HG03175 (cell line): ENCODE data around the gene GATAD2B.
A peak's percentile ranks its signal among the peaks of the same experiment; 100 is the strongest.
"Not testable (repeated sequence)": the region's sequence is repeated elsewhere in the genome, so short reads cannot be mapped to it uniquely, and the experiment has no call there.

ENCODE experiments used
- ATAC-seq: cut with Tn5 transposase; IDR thresholded peaks from one replicate; pipeline ENCODE4 v1.9.1; 2021; ENCODE audit warnings: mild to moderate bottlenecking, moderate library complexity; ENCODE audit not compliant: unreplicated experiment

The GATAD2B gene

DNA sequence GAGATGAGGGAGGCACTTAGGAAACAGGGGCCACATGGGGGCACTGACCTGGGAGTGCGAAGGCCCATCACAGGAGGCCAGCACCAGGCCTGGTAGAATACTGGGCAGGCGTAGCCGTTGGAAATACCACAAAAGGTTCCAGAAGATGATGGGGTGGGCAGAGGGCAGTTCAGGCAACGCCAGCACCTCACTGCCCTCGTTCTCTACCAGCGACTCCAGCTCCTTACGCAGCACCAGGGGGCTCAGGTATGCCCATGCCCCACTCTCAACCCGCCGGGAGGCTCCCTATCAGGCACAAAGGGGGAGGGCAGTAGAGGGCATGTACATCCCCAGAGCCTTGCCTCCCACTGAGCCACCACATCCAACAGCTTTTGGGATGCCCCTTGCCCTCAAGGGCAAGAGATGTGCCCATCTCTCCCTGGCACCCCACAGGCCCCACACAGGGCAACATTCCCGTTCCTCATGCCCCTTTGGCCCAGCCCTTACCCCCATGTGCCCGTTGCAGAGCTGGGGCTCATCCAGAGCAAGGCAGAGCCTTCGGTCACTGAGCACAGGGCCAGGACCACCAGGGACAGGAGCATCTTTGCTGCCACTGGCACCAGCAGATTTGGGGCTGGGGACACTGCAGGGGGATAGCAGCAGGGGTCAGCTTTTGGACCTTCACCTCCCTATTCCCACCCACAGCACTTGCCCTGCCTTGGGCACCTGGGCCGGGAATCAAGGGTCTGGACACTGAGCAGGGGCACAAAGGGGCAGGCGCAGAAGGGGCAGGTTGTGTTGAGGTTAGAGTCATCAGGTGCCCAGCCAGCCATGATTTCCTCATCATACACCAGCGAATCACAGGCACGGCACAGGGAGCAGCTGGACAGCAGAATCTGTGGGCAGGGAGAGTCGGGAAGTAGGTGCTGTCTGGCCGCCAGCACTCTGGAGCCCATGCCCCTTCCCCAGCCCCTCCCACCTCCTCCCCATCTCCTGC lies 9.7 kb upstream of the GATAD2B start:
- ATAC-seq: no peak

GRCh38 chr1:153929981-153930948 lies 7.5 kb upstream of the GATAD2B start:
- ATAC-seq: no peak

DNA sequence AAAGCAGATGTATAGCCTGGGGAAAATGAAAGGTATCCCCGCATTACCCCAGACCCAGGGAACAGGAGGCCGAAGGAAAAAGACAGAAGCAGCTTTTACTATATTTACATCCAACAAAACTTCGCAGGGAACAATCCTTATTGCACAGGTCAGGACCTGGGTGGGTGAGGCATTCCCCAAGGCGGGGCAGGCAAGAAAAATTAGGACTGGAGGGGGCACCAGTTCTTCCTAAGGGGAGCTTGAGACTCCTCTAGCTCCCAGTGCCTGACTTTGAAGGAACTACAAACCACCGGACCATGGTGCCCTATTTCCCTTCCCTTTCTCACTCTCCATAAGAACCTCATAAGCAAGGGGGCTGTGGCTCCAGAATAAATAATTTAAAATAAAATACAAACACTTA lies 6.7 kb upstream of the GATAD2B start:
- no peak for ATAC-seq

DNA sequence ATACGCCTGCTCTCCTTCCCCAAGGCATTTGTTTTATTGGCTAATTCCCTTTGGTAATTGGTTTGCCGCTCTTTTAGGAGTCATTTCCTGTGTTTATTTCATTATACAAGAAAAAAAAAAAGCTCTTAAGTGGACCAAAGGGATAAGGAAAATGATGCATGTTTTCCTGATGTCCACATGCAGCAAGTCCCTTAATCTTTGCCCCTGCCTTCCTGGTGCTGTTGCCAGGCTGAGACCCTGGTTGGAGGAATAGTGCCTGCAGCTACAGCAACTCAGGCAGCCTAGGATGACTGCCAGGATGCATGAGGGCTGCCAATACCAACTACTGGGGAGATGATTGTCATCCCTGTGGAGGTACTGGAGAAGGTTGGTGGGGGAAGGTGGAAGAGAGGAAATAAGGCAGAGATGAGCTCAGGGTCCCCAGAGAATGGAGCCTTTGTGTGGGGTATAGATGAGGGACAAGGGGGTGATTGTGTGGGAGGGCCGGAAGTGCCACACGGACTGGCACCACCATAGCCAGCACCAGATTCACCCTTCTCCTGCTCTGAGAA lies 6.1 kb upstream of the GATAD2B start:
- ATAC-seq: no peak

DNA sequence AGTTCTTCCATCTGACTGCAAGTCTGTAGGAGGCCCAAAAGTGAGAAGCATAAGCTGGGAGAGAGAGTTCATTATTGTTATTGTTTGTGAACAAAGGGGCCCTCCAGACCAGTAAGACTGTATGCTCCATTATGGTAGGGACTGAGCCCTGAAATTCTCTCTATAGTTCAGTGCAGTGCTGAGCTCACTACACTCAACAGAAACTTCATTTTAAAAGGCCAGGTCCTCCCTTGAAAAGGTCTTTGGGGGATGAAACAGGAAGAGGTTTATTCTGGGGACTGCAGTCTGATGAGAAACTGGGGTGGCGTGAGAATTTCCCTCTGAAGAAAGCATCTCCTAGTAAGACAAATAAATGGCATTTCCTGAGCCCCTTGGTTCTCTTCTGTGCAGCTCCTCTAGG lies 5.5 kb upstream of the GATAD2B start:
- no peak for ATAC-seq

- ATAC-seq: no peak
Observed at GRCh38 chr1:153926405-153926804, 3.6 kb upstream of the GATAD2B start.

- peak; percentile 27 for ATAC-seq
Observed at GRCh38 chr1:153922076-153922971, 448 bp downstream of the GATAD2B start.

- ATAC-seq: no peak
Observed at GRCh38 chr1:153921803-153922075, 1.0 kb downstream of the GATAD2B start.

DNA sequence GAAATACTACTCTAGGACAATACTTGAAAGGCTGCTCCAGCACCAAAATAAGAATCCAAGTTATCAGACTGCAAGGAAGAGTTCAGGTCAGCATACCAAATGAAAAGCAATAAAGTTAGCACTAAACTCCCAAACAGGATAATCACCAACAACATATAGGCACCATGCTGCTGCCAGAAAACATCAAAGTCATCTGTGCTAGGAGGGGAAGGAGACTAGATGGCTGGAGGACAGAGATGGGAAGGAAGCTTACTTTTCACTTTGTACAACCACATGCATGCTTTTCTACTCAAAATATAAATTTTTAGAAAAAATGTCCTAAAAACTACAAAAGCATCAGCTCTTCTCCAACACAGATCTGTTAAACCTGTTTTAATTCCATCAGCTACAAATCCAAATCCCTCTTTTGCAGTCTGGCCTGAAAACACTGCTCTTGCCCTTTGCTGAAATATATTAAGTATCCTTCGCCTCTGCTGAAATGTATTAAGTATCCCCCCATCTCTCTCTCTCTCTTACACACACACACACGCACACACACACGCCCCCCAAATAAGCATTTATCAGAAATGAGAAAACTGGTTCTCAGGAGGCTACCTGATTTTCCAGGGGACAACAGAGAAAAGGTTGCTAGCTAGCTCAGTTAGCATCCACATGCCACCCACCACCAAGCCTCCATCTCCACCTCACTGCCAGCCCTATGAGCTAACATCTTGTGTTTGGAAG lies 1.5 kb downstream of the GATAD2B start:
- no peak for ATAC-seq

DNA sequence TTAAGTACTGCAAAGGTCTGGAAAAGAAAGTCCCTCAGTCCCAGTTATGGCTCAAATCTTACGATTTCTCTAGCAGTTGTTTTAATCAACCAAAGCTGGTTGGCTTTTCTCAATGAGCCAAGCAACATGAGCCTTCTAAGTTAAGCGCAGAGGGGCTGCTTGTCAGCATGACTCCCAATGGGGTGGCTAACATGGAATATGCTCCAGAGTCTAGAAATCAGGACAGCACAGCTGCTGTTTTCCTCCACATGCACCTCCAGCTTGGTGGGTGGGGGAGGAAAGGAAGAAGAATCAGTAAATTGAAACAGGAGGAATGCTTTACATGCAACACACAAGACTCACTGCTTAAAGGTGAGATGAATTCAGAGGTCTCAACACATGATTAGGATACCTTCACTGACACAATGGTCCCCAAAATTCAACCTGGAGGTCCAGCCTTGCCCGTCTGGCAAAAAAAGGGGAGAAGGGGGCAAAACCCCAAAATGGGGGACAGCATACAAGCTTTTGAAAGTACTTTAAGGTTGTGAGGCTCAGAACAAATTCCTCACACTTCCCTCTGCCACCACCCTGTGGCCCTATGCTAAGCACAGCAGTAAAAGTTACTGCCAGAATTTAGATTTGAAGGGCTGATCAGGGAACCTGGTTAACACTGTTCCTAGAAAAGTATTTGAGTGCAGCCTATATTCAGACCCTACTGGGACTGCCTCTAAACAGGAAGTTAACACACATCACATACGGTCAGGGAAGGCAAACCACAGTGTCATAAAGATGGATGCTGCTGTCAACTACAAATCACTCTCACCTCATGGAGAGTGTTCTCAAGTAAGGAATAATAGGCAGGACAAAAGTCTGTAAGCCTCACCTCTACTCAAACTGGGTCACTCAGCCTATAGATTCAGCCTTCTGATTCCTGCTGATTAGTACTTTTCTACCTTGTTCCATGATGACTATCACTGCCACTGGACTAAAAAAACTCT lies 2.6 kb downstream of the GATAD2B start:
- no peak for ATAC-seq

GRCh38 chr1:153916297-153916696 lies 6.5 kb downstream of the GATAD2B start:
- ATAC-seq: no peak

DNA sequence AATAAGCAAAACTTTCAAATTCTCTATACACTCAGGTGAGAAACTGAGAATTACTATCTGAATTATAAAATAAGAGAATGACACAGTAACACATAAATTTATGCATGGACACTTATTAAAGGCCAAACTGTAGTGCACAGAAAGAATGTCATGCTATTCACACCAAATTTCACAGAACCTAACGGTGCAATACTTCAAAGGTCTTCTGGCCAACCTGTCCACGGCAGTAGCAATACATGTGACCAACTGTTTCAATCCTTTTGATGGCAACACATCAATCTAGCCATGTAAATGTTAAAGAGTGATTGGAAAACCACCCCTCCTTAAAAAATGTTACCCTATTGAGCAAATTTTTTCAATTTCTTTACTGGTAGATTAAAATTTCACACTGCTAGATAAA lies 10.4 kb downstream of the GATAD2B start:
- ATAC-seq: no peak

GRCh38 chr1:153910560-153910959 lies 12.2 kb downstream of the GATAD2B start:
- not testable (repeated sequence) for ATAC-seq

- no peak for ATAC-seq
Observed at GRCh38 chr1:153908071-153908470, 14.7 kb downstream of the GATAD2B start.

GRCh38 chr1:153907134-153907533 lies 15.6 kb downstream of the GATAD2B start:
- ATAC-seq: no peak

DNA sequence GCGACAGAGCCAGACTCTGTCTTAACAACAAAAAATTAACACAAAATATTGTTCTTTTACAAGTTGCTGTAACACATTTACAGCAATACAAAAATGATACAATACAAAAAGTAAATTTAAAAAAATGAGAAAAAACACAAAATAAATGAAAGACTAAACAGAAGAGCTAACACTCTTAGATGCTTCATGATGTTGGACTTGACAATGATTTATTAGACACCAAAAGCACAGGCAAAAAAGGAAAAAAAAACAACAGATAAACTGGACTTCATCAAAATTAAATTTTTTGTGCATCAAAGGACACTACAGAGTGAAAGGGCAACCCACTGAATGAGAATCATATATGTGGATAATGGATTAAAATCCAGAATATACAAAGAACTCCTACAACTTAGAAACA lies 16.4 kb downstream of the GATAD2B start:
- no peak for ATAC-seq

DNA sequence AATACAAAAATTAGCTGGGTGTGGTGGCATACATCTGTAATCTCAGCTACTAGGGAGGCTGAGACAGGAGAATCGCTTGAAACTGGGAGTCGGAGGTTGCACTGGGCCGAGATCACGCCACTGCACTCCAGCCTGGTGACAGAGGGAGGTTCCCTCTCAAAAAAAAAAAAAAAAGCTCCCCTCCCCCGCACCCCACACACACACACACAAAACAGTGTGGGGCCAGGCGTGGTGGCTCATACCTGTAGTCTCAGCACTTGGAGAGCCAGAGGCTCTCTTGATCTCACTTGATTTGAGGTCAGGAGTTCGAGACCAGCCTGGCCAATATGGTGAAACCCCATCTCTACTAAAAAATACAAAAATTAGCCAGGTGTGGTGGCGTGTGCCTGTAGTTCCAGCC lies 16.9 kb downstream of the GATAD2B start:
- ATAC-seq: not testable (repeated sequence)

DNA sequence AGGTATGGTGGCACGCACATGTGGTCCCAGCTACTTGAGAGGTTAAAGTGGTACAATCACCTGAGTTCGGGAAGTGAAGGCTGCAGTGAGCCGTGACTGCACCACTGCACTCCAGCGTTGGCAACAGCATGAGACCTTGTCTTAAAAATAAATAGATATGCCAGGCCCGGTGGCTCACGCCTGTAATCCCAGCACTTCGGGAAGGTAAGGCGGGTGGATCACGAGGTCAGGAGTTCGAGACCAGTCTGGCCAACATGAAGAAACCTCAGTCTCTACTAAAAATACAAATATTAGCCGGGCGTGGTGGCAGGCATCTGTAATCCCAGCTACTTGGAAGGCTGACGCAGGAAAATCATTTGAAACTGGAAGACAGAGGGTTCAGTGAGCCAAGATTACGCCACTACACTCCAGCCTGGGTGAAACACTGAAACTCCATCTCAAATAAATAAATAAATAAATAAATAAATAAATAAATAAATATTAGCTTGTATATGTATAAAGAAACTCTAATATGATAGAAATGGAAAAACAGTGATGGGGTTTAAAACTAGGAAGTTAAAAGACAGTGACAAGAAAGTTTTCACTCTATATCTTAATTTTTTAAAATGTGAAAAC lies 18.8 kb downstream of the GATAD2B start:
- ATAC-seq: no peak
